Small intestine (tissue), 7 donors: Measurements from ENCODE around the gene C1QTNF1. TPM values are rescaled to one million over a fixed set of nuclear protein-coding genes. Genes with fewer than 3 reads are reported as not detected.

Experiments used
- DNase-seq, 2 donors: peaks; one replicate each; pipeline versions ENCODE4 v3.0.0 to v3.0.0-alpha.2; 2013
- FAIRE-seq: peaks from 2 replicates; lab custom pipeline; 2012; peaks lifted over from hg19 to GRCh38; lab: Jason Lieb, UNC
- H3K27ac ChIP-seq, 3 donors: one replicate each; pipeline ENCODE4 v1.5.1; 2013; ENCODE audit warnings: low read length in 2 of 3, mild to moderate bottlenecking in 2 of 3, control low read depth in 1 of 3, inconsistent platforms in 1 of 3, low read depth in 1 of 3, moderate library complexity in 1 of 3
- H3K27me3 ChIP-seq, 3 donors: one replicate each; pipeline ENCODE4 v1.6.1; 2013; ENCODE audit warnings: low read length in 3 of 3, inconsistent platforms in 1 of 3; ENCODE audit not compliant: control insufficient read depth in 3 of 3, insufficient read depth in 3 of 3
- H3K36me3 ChIP-seq, 3 donors: one replicate each; pipeline ENCODE4 v1.6.1; 2013; ENCODE audit warnings: low read length in 3 of 3, inconsistent platforms in 1 of 3, low read depth in 1 of 3, mild to moderate bottlenecking in 1 of 3, moderate library complexity in 1 of 3; ENCODE audit not compliant: control insufficient read depth in 3 of 3, insufficient read depth in 2 of 3
- H3K4me1 ChIP-seq, 3 donors: one replicate each; pipeline ENCODE4 v1.6.1; 2013; ENCODE audit warnings: low read length in 2 of 3, inconsistent platforms in 1 of 3, low read depth in 1 of 3, mild to moderate bottlenecking in 1 of 3, moderate library complexity in 1 of 3; ENCODE audit not compliant: control insufficient read depth in 3 of 3, insufficient read depth in 2 of 3
- H3K4me3 ChIP-seq, 3 donors: one replicate each; pipeline ENCODE4 v1.5.1; 2013; ENCODE audit warnings: low read length in 3 of 3, control low read depth in 1 of 3, inconsistent platforms in 1 of 3, low read depth in 1 of 3, mild to moderate bottlenecking in 1 of 3, moderate library complexity in 1 of 3
- H3K9me3 ChIP-seq, 2 donors: one replicate each; pipeline ENCODE4 v1.6.1; 2013; ENCODE audit warnings: low read depth in 1 of 2, low read length in 1 of 2; ENCODE audit not compliant: control insufficient read depth in 2 of 2, insufficient read depth in 1 of 2
- WGBS, 3 donors: extraction: QIAGEN DNeasy Blood & Tissue Kit; methylation state at CpG; one replicate each; pipeline ENCODE4 v1.1.7; 2013; 5-methylcytosine and 5-hydroxymethylcytosine counted together
- polyA plus RNA-seq, 4 donors: library from polyadenylated mRNA; stranded (reverse) in 3 of 4; unstranded in 1 of 4; fragments of 200-250 nt in 3 of 4; fragments of 120-200 nt in 1 of 4; gene quantifications; one replicate each; pipeline versions ENCODE4 v1.2.1 to v1.2.3, GENCODE V29; 2013
- donor health status: healthy with polysubstance abuse.
- donor health status: control.
- donor health status: control.
- donor health status: Bipolar disorder and iron deficiency.
- donor health status: healthy.

The C1QTNF1 gene
- polyA plus RNA-seq, 4 donors, result 0.67 to 57.4 (median 2.8) TPM

- peaks cover 2 to 14% (median 11%) of the 10 kb centered on the region in 3 donors for H3K4me1 ChIP-seq
- FAIRE-seq (no peak), DNase-seq (no peak)
- 65 to 87% (median 78%) methylated on average over 16 of the region's 16 CpGs for WGBS, 3 donors
- H3K4me3 ChIP-seq, result no peak overlapping the region
- no peaks in the 10 kb centered on the region for H3K27me3 ChIP-seq
- no peaks in the 10 kb centered on the region for H3K9me3 ChIP-seq
- H3K36me3 ChIP-seq, result peaks cover 11 to 95% (median 18%) of the 10 kb centered on the region in 3 donors
- H3K27ac ChIP-seq, result peak overlapping the region in 2 of 3 donors; percentile 81 to 82
These were observed 27.2 kb upstream of the C1QTNF1 start for GRCh38 chr17:78996781-78997201.

- Histone ChIP-seq H3K27me3 (no peaks in the 10 kb centered on the region), H3K4me1 (peaks cover 2 to 14% (median 11%) of the 10 kb centered on the region in 3 donors), H3K36me3 (peaks cover 11 to 94% (median 18%) of the 10 kb centered on the region in 3 donors), H3K27ac (peak overlapping the region in 1 of 3 donors; percentile 81), H3K9me3 (no peaks in the 10 kb centered on the region), H3K4me3 (no peak overlapping the region)
- no peak for DNase-seq
- FAIRE-seq, result no peak
- WGBS, 3 donors, result 90 to 93% (median 93%) methylated on average over 26 to 27 of the region's 27 CpGs
These were observed 26.7 kb upstream of the C1QTNF1 start for GRCh38 chr17:78997231-78997741.

- no peak for FAIRE-seq
- peaks cover 2 to 14% (median 11%) of the 10 kb centered on the region in 3 donors for H3K4me1 ChIP-seq
These were observed 26.1 kb upstream of the C1QTNF1 start for GRCh38 chr17:78997881-78998280.

GRCh38 chr17:78998311-78999055, 25.5 kb upstream of the C1QTNF1 start:
- H3K36me3 ChIP-seq, result peaks cover 11 to 93% (median 18%) of the 10 kb centered on the region in 3 donors
- no peak overlapping the region for H3K4me3 ChIP-seq
- H3K27me3 ChIP-seq, result no peaks in the 10 kb centered on the region
- DNase-seq, result peak in 1 of 2 donors; percentile 91
- peaks cover 2 to 14% (median 11%) of the 10 kb centered on the region in 3 donors for H3K4me1 ChIP-seq
- no peak for FAIRE-seq
- no peaks in the 10 kb centered on the region for H3K9me3 ChIP-seq
- peak overlapping the region in 2 of 3 donors; percentile 74 to 80 for H3K27ac ChIP-seq
- 26 to 62% (median 45%) methylated on average over 28 of the region's 28 CpGs for WGBS, 3 donors

More at GRCh38 chr17:78997881-78998280, 26.1 kb upstream of the C1QTNF1 start:
- no peaks in the 10 kb centered on the region for H3K27me3 ChIP-seq
- peaks cover 11 to 94% (median 18%) of the 10 kb centered on the region in 3 donors for H3K36me3 ChIP-seq
- DNase-seq, result no peak
- H3K27ac ChIP-seq, result peak overlapping the region in 1 of 3 donors; percentile 80
- H3K4me3 ChIP-seq, result no peak overlapping the region
- H3K9me3 ChIP-seq, result no peaks in the 10 kb centered on the region
- WGBS, 3 donors, result 50 to 64% (median 64%) methylated on average over 6 of the region's 6 CpGs

- H3K9me3 ChIP-seq, result no peaks in the 10 kb centered on the region
- DNase-seq, result no peak
- no peak overlapping the region for H3K4me3 ChIP-seq
- FAIRE-seq, result no peak
- H3K27ac ChIP-seq, result peak overlapping the region in 2 of 3 donors; percentile 74 to 80
- H3K4me1 ChIP-seq, result peaks cover 2 to 14% (median 11%) of the 10 kb centered on the region in 3 donors
- no peaks in the 10 kb centered on the region for H3K27me3 ChIP-seq
- peaks cover 11 to 88% (median 18%) of the 10 kb centered on the region in 3 donors for H3K36me3 ChIP-seq
- WGBS, 3 donors, result 83 to 90% (median 86%) methylated on average over 16 to 17 of the region's 17 CpGs
These were observed 24.8 kb upstream of the C1QTNF1 start for GRCh38 chr17:78999056-78999768.

- Histone ChIP-seq H3K27me3 (no peaks in the 10 kb centered on the region), H3K36me3 (peaks cover 9 to 81% (median 18%) of the 10 kb centered on the region in 3 donors), H3K4me3 (no peak overlapping the region), H3K27ac (no peak overlapping the region), H3K9me3 (no peaks in the 10 kb centered on the region), H3K4me1 (peaks cover 2 to 14% (median 11%) of the 10 kb centered on the region in 3 donors)
- 92 to 94% (median 92%) methylated on average over 12 of the region's 12 CpGs for WGBS, 3 donors
- FAIRE-seq, result no peak
- no peak for DNase-seq
These were observed 24.0 kb upstream of the C1QTNF1 start for GRCh38 chr17:78999947-79000395.

GRCh38 chr17:79000396-79001189, 23.4 kb upstream of the C1QTNF1 start:
- no peaks in the 10 kb centered on the region for H3K9me3 ChIP-seq
- 82 to 86% (median 86%) methylated on average over 23 to 25 of the region's 25 CpGs for WGBS, 3 donors
- H3K4me3 ChIP-seq, result no peak overlapping the region
- DNase-seq (no peak), FAIRE-seq (no peak)
- H3K36me3 ChIP-seq, result peaks cover 9 to 74% (median 14%) of the 10 kb centered on the region in 3 donors
- H3K27ac ChIP-seq, result no peak overlapping the region
- H3K4me1 ChIP-seq, result peaks cover 0 to 19% (median 9%) of the 10 kb centered on the region in 3 donors
- no peaks in the 10 kb centered on the region for H3K27me3 ChIP-seq
